EH (cell line): ENCODE data around the gene OTUD4.
A peak's percentile ranks its signal among the peaks of the same experiment; 100 is the strongest.
"Not testable (repeated sequence)": the region's sequence is repeated elsewhere in the genome, so short reads cannot be mapped to it uniquely, and the experiment has no call there.

Experiments used
- DNase-seq: peaks from one replicate; pipeline ENCODE4 v3.0.0-alpha.2; 2015; ENCODE audit warnings: low read depth

The OTUD4 gene

GRCh38 chr4:145180298-145181090, at the start of gene OTUD4:
Gene OTUD4, minus strand, starts transcription at chr4:145180589. Its CDS starts 616 bp downstream, at chr4:145179973.
- peak; percentile 95 for DNase-seq

- not testable (repeated sequence) for DNase-seq
Observed at GRCh38 chr4:145223228-145223627, 42.8 kb upstream of the OTUD4 start.

GRCh38 chr4:145221529-145221928, 41.1 kb upstream of the OTUD4 start:
- DNase-seq = not testable (repeated sequence)

GRCh38 chr4:145219090-145219489, 38.7 kb upstream of the OTUD4 start:
- DNase-seq = no peak

GRCh38 chr4:145218251-145218650, 37.9 kb upstream of the OTUD4 start:
- DNase-seq = peak; percentile 8

GRCh38 chr4:145217349-145217748, 37.0 kb upstream of the OTUD4 start:
- DNase-seq = no peak

GRCh38 chr4:145216535-145216934, 36.1 kb upstream of the OTUD4 start:
- DNase-seq = peak; percentile 46

GRCh38 chr4:145213245-145213644, 32.9 kb upstream of the OTUD4 start:
- DNase-seq = no peak

- DNase-seq = no peak
Observed at GRCh38 chr4:145207934-145208333, 27.5 kb upstream of the OTUD4 start.

GRCh38 chr4:145203410-145203809, 23.0 kb upstream of the OTUD4 start:
- no peak for DNase-seq

GRCh38 chr4:145200366-145200765, 20.0 kb upstream of the OTUD4 start:
- no peak for DNase-seq

- no peak for DNase-seq
Observed at GRCh38 chr4:145199051-145199716, 18.8 kb upstream of the OTUD4 start.

GRCh38 chr4:145196747-145197146, 16.4 kb upstream of the OTUD4 start:
- no peak for DNase-seq

- DNase-seq = no peak
Observed at GRCh38 chr4:145195167-145195952, 15.0 kb upstream of the OTUD4 start.

- DNase-seq = peak; percentile 33
Observed at GRCh38 chr4:145189981-145190380, 9.6 kb upstream of the OTUD4 start.

GRCh38 chr4:145186729-145187128, 6.3 kb upstream of the OTUD4 start:
- no peak for DNase-seq

- DNase-seq = no peak
Observed at GRCh38 chr4:145183581-145183980, 3.2 kb upstream of the OTUD4 start.

GRCh38 chr4:145183023-145183422, 2.6 kb upstream of the OTUD4 start:
- no peak for DNase-seq

GRCh38 chr4:145182222-145182621, 1.8 kb upstream of the OTUD4 start:
- no peak for DNase-seq

GRCh38 chr4:145181091-145181501, 707 bp upstream of the OTUD4 start:
- no peak for DNase-seq

- peak; percentile 53 for DNase-seq
Observed at GRCh38 chr4:145179861-145180297, 510 bp downstream of the OTUD4 start.

- DNase-seq = peak; percentile 56
Observed at GRCh38 chr4:145179281-145179860, 1.0 kb downstream of the OTUD4 start.
